GM20000 (cell line): ENCODE data around the gene C20orf144.
A peak's percentile ranks its signal among the peaks of the same experiment; 100 is the strongest.

Experiments used
- DNase-seq: peaks from one replicate; pipeline ENCODE4 v3.0.0; 2012; ENCODE audit warnings: low spot score
- CTCF ChIP-seq: IDR thresholded peaks from 2 replicates; pipeline ENCODE4 v1.5.1; 2012; ENCODE audit warnings: mild to moderate bottlenecking, control low read depth; ENCODE audit errors: extremely low read depth, missing control alignments

Gene C20orf144

GRCh38 chr20:33671573-33672288, 9.6 kb downstream of the C20orf144 start:
- TF ChIP-seq CTCF: no peak
- no peak for DNase-seq

- no peak for TF ChIP-seq CTCF
- no peak for DNase-seq
These were observed 10.4 kb downstream of the C20orf144 start for GRCh38 chr20:33672426-33673113.

- DNase-seq: no peak
- TF ChIP-seq CTCF: no peak
These were observed 10.9 kb downstream of the C20orf144 start for GRCh38 chr20:33673114-33673409.

GRCh38 chr20:33673410-33674293, 11.5 kb downstream of the C20orf144 start:
- DNase-seq: peak; percentile 77
- no peak for TF ChIP-seq CTCF

GRCh38 chr20:33674294-33675135, 12.4 kb downstream of the C20orf144 start, which contains the start of gene NECAB3:
TSS of gene NECAB3 (minus strand) at chr20:33674428. CDS start at chr20:33674352, 76 bp downstream.
- peak; percentile 94 for DNase-seq
- TF ChIP-seq CTCF: no peak

GRCh38 chr20:33675136-33675959, 13.2 kb downstream of the C20orf144 start:
- TF ChIP-seq CTCF: no peak
- DNase-seq: no peak
